Left ventricle myocardium inferior (tissue), 1 donor: Measurements from ENCODE around the gene URB1. TPM values are rescaled to one million over a fixed set of nuclear protein-coding genes. Genes with fewer than 3 reads are reported as not detected.

ENCODE experiments used
- DNase-seq: peaks from one replicate; pipeline ENCODE4 v3.0.0-alpha.2; 2020
- H3K27ac ChIP-seq: fragments of 200-600 bp; replicated peaks from 2 replicates; pipeline ENCODE4 v1.8.0; 2021
- H3K27me3 ChIP-seq: fragments of 200-600 bp; 2 replicates; pipeline ENCODE4 v1.8.0; 2021; ENCODE audit warnings: low read depth
- H3K36me3 ChIP-seq: fragments of 200-600 bp; 2 replicates; pipeline ENCODE4 v1.8.0; 2021
- H3K4me1 ChIP-seq: fragments of 200-600 bp; 2 replicates; pipeline ENCODE4 v1.8.0; 2021
- H3K4me3 ChIP-seq: fragments of 200-600 bp; 2 replicates; pipeline ENCODE4 v1.8.0; 2021; ENCODE audit warnings: mild to moderate bottlenecking, moderate library complexity
- H3K9me3 ChIP-seq: fragments of 200-600 bp; replicated peaks from 2 replicates; pipeline ENCODE4 v1.8.0; 2021
- intact Hi-C: fragments of 100-400 bp; cut with micrococcal nuclease; formaldehyde crosslinking; loops from one replicate; pipeline ENCODE4 v1.11.0; 2022
- total RNA-seq: library from RNA; stranded (reverse); fragmentation: NEBNext Ultra II Directional; extraction: Animal tissue kit (Norgen Biotek cat#: 25700); gene quantifications from one replicate; pipeline ENCODE4 v1.2.1, GENCODE V29; 2021
- TF ChIP-seq, protein P1 (sequence below): fragments of 200-600 bp; IDR thresholded peaks from 2 replicates; pipeline ENCODE4 v1.8.0; 2021; ENCODE audit warnings: antibody characterized with exemption, mild to moderate bottlenecking, borderline replicate concordance
- donor health status: DM: no; HTN: yes; CAD: no; lungs with severe emphysema.

The URB1 gene
- total RNA-seq, 1 donor from 2014 or later = 13.8 TPM

DNA sequence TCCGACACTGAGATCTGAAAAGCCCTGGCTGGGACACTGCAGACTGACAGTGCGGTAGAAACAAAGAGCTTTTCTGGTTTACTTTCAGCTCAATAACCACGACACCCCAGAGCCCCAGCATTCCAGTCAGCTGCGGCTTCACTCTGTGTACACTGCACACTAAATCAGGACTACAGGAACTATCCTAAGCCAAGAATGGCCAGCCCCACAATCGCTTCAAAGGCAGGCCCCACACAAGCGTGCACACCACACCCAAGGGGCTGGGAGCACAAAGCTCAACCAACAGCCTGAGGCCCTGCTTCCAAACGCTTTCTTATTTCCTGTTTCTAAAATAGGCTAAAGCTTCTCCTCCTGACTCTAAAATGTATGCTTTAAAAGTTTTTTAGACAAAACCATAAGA, 28.4 kb downstream of the URB1 start:
- H3K36me3 ChIP-seq = peaks cover 79% of the 10 kb centered on the region

GRCh38 chr21:32360401-32360975, 32.3 kb downstream of the URB1 start:
- Histone ChIP-seq H3K4me3 (no peak overlapping the region), H3K9me3 (no peaks in the 10 kb centered on the region), H3K27me3 (no peaks in the 10 kb centered on the region), H3K36me3 (peaks cover 88% of the 10 kb centered on the region), H3K4me1 (peaks cover 56% of the 10 kb centered on the region), H3K27ac (peak overlapping the region; percentile 79)
- TF ChIP-seq, protein P1, sequence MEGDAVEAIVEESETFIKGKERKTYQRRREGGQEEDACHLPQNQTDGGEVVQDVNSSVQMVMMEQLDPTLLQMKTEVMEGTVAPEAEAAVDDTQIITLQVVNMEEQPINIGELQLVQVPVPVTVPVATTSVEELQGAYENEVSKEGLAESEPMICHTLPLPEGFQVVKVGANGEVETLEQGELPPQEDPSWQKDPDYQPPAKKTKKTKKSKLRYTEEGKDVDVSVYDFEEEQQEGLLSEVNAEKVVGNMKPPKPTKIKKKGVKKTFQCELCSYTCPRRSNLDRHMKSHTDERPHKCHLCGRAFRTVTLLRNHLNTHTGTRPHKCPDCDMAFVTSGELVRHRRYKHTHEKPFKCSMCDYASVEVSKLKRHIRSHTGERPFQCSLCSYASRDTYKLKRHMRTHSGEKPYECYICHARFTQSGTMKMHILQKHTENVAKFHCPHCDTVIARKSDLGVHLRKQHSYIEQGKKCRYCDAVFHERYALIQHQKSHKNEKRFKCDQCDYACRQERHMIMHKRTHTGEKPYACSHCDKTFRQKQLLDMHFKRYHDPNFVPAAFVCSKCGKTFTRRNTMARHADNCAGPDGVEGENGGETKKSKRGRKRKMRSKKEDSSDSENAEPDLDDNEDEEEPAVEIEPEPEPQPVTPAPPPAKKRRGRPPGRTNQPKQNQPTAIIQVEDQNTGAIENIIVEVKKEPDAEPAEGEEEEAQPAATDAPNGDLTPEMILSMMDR = no peak
- intact Hi-C loops = no loop called here
- DNase-seq = no peak

More for the DNA sequence above, 28.4 kb downstream of the URB1 start:
- peaks cover 40% of the 10 kb centered on the region for H3K4me1 ChIP-seq
- H3K27me3 ChIP-seq = no peaks in the 10 kb centered on the region
- peak overlapping the region; percentile 85 for H3K27ac ChIP-seq
- no peak overlapping the region for H3K4me3 ChIP-seq
- H3K9me3 ChIP-seq = no peaks in the 10 kb centered on the region
- intact Hi-C loops = no loop called here
- TF ChIP-seq, protein P1 = no peak
- peak; percentile 39 for DNase-seq

DNA sequence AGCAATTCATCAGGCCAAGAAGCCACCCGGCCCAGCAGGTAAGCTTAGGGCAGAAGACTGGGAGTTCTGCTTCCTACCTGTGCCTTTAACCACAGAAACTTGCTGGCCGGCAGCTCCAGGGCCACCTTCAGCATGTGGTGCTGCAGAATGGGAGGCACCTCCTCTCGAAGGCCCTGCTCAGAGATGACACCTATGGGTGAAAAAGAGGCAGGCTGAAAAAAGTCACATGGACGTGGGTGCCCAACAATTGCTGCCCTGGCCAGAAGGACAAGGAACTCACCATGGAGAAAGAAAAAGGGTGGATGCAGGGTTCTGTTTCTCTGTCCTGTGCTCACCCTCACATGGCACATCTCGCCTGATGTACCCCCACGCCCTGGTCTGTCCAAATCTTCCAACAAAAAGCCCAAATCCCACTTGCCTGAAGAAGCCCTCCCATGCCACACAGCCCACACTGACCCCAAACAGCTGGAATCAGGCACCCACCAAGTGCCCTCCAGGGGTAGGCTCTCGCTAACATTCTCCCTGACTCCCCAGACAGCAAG, 33.0 kb downstream of the URB1 start:
- Histone ChIP-seq H3K27me3 (no peaks in the 10 kb centered on the region), H3K4me3 (no peak overlapping the region), H3K27ac (peak overlapping the region; percentile 79), H3K36me3 (peaks cover 88% of the 10 kb centered on the region), H3K4me1 (peaks cover 54% of the 10 kb centered on the region), H3K9me3 (no peaks in the 10 kb centered on the region)
- intact Hi-C loops = no loop called here
- TF ChIP-seq, protein P1 = peak; percentile 46
- no peak for DNase-seq

DNA sequence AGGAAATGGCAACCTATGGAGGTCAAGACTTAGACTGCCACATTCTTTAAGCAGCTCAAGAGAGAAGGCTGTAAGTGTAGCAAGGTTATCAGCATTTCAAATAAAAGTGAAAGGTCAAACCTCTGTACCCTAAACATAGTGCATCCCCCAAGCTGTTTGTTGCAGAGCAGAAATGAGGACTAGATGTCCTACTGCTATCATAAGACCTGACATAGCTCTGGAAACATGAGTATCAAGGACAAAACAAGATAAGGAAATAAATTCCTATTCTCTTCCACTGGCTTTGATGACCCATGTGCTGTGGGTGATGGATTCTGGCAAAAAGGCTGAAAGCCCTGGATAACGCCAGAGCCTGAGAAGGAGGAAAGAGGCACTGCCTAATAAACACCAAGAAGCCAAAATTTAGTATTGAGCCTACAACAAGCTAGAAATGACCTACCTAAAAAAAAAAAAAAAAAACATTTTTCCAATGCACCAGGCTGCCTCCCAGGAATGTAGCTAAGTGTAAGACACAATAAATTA, 35.9 kb downstream of the URB1 start:
- Histone ChIP-seq H3K36me3 (peaks cover 98% of the 10 kb centered on the region), H3K27me3 (no peaks in the 10 kb centered on the region), H3K27ac (peak overlapping the region; percentile 79), H3K9me3 (no peaks in the 10 kb centered on the region), H3K4me3 (no peak overlapping the region), H3K4me1 (peaks cover 39% of the 10 kb centered on the region)
- TF ChIP-seq, protein P1 = no peak
- DNase-seq = no peak
- intact Hi-C loops = no loop called here

DNA sequence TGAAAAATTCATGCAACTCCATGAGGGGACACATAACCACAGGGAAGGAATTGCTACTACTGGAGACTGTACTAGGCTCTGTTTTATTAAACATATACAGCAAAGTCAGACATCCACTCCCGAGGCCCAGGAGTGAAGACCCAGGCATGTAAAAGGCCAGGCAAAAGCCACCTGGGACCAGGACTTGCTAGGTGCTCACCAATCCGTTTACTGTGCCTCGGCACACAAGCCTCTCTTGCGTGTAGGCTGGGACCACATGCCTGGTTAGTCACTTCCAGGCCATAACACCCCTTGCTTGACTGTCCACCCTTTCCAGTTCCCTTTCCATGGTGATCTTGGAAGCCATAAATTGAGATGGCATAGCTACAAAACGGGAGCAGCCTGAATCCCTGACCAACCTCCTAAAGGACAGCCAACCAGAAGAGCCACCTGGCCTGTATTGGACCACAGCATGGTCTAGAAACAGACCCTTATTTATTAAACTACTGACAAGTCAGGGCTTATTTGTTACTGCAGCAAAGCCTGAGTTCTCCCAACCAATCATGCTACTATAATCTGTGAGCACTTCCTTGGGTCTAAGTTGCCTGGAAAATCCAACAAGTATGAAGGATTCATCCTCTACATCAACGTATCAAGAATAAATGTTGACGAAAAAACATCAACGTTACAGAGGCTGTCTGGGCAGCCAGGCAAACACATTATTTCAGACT, 39.7 kb downstream of the URB1 start:
- no peak for DNase-seq
- TF ChIP-seq, protein P1 = no peak
- no peaks in the 10 kb centered on the region for H3K27me3 ChIP-seq
- peak overlapping the region; percentile 79 for H3K27ac ChIP-seq
- no peaks in the 10 kb centered on the region for H3K9me3 ChIP-seq
- H3K4me1 ChIP-seq = peaks cover 32% of the 10 kb centered on the region
- H3K4me3 ChIP-seq = no peak overlapping the region
- H3K36me3 ChIP-seq = peaks cover 98% of the 10 kb centered on the region
- intact Hi-C loops = no loop called here
